Endothelial cell of umbilical vein (primary cell): Measurements from ENCODE around the gene XRN2.

Experiments used
- EZH2 ChIP-seq: IDR thresholded peaks from 2 replicates; pipeline ENCODE4 v1.6.1; 2012; ENCODE audit warnings: borderline replicate concordance, low read depth, mild to moderate bottlenecking, moderate library complexity, low read length, inconsistent platforms; ENCODE audit not compliant: severe bottlenecking
- TF ChIP-seq, protein P1 (sequence below), 2 donors: IDR thresholded peaks; 1 replicate in 1 of 2; 2 replicates in 1 of 2; pipeline ENCODE4 v1.5.1; 2011; ENCODE audit warnings: low read length in 2 of 2, mild to moderate bottlenecking in 2 of 2, moderate library complexity in 2 of 2, control low read depth in 1 of 2, inconsistent platforms in 1 of 2, low read depth in 1 of 2; ENCODE audit not compliant: insufficient read depth in 1 of 2; ENCODE audit errors: extremely low read depth in 1 of 2

- TF ChIP-seq, protein P1, sequence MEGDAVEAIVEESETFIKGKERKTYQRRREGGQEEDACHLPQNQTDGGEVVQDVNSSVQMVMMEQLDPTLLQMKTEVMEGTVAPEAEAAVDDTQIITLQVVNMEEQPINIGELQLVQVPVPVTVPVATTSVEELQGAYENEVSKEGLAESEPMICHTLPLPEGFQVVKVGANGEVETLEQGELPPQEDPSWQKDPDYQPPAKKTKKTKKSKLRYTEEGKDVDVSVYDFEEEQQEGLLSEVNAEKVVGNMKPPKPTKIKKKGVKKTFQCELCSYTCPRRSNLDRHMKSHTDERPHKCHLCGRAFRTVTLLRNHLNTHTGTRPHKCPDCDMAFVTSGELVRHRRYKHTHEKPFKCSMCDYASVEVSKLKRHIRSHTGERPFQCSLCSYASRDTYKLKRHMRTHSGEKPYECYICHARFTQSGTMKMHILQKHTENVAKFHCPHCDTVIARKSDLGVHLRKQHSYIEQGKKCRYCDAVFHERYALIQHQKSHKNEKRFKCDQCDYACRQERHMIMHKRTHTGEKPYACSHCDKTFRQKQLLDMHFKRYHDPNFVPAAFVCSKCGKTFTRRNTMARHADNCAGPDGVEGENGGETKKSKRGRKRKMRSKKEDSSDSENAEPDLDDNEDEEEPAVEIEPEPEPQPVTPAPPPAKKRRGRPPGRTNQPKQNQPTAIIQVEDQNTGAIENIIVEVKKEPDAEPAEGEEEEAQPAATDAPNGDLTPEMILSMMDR (IDR thresholded peaks at IDR 0.05; ENCODE audit: extremely low read depth in 1 of 2, insufficient read depth in 1 of 2, low read depth in 1 of 2, low read length in 2 of 2) = no peak
- no peak for TF ChIP-seq EZH2
Observed at GRCh38 chr20:21430020-21430419, 126.9 kb downstream of the XRN2 start.
